Tibial nerve (tissue), 4 donors: ENCODE data around the gene CCN2. TPM values are rescaled to one million over a fixed set of nuclear protein-coding genes. Genes with fewer than 3 reads are reported as not detected.

Experiments
- DNase-seq, 2 donors: peaks; one replicate each; pipeline ENCODE4 v3.0.0-alpha.2; 2019; ENCODE audit warnings: low spot score in 2 of 2
- H3K27ac ChIP-seq, 4 donors: fragments of 200-600 bp; sonication (generic) in 3 of 4; one replicate each; pipeline ENCODE4 v1.5.1; 2017 to 2019; ENCODE audit warnings: mild to moderate bottlenecking in 1 of 4
- H3K27me3 ChIP-seq, 2 donors: fragments of 200-600 bp; sonication (generic) in 1 of 2; one replicate each; pipeline versions ENCODE4 v1.5.1 to v1.6.0; 2017 to 2019
- H3K36me3 ChIP-seq, 3 donors: fragments of 200-600 bp; sonication (generic); one replicate each; pipeline ENCODE4 v1.5.1; 2018 to 2019
- H3K4me1 ChIP-seq, 4 donors: fragments of 200-600 bp; sonication (generic) in 3 of 4; one replicate each; pipeline ENCODE4 v1.5.1; 2017 to 2019
- H3K4me3 ChIP-seq, 4 donors: fragments of 200-600 bp; sonication (generic) in 3 of 4; one replicate each; pipeline ENCODE4 v1.5.1; 2017 to 2019; ENCODE audit warnings: mild to moderate bottlenecking in 1 of 4, moderate library complexity in 1 of 4
- H3K9me3 ChIP-seq, 4 donors: fragments of 200-600 bp; sonication (generic) in 3 of 4; one replicate each; pipeline ENCODE4 v1.5.1; 2017 to 2019
- EP300 ChIP-seq, 2 donors: sonication (generic); formaldehyde crosslinking; IDR thresholded peaks; one replicate each; pipeline ENCODE4 v1.6.1; 2017; ENCODE audit warnings: antibody characterized with exemption in 2 of 2, mild to moderate bottlenecking in 1 of 2
- POLR2A ChIP-seq, 2 donors: fragments of 450-650 bp; IDR thresholded peaks; one replicate each; pipeline ENCODE4 v1.6.1; 2017; ENCODE audit warnings: antibody characterized with exemption in 2 of 2, mild to moderate bottlenecking in 2 of 2, moderate library complexity in 2 of 2
- WGBS, 2 donors: methylation state at CpG; one replicate each; pipeline ENCODE4 v1.1.5; 2018; 5-methylcytosine and 5-hydroxymethylcytosine counted together
- total RNA-seq, 4 donors: library from RNA; depleted of rRNA; stranded (reverse); fragments of >200 nt; gene quantifications; one replicate each; pipeline ENCODE4 v1.1.0, GENCODE V29; 2016
- TF ChIP-seq, protein P1 (sequence below), 5 experiments: fragments of 200-600 bp in 3 of 5; fragments of 450-650 bp in 2 of 5; sonication (generic) in 3 of 5; IDR thresholded peaks; one replicate each; pipeline ENCODE4 v1.5.1; 2016 to 2019; ENCODE audit warnings: antibody characterized with exemption in 5 of 5, mild to moderate bottlenecking in 3 of 5, moderate library complexity in 2 of 5

The CCN2 gene
- total RNA-seq, 4 donors from 2014 or later: 206 to 411 (median 307) TPM

DNA sequence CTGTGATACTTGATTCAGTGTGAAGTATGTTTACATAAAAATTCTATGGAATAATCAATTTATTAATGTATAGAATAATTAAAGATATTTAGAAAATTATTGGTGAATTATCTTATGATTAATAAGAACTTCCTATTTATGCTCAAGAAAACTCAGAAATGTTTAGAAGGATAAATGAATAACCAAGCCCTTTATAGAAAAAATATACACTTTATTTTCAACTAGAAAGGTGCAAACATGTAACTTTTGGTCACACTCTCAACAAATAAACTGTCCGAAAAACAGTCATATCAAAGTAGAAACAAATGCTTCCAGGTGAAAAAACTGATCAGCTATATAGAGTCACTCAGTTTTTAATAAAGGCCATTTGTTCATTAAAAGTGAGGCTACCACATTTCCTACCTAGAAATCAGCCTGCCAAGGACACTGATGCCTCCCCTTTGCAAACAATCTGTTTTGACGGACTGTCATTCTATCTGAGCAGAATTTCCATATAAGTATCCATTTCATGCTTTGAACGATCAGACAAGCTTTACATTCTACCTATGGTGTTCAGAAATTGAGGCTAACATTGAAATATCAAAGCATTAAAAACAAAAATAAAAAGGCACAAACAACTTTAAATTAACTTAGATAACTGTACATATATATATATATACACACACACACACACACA is 3.0 kb downstream of the CCN2 start:
- H3K27me3 ChIP-seq: no peaks in the 10 kb centered on the region

DNA sequence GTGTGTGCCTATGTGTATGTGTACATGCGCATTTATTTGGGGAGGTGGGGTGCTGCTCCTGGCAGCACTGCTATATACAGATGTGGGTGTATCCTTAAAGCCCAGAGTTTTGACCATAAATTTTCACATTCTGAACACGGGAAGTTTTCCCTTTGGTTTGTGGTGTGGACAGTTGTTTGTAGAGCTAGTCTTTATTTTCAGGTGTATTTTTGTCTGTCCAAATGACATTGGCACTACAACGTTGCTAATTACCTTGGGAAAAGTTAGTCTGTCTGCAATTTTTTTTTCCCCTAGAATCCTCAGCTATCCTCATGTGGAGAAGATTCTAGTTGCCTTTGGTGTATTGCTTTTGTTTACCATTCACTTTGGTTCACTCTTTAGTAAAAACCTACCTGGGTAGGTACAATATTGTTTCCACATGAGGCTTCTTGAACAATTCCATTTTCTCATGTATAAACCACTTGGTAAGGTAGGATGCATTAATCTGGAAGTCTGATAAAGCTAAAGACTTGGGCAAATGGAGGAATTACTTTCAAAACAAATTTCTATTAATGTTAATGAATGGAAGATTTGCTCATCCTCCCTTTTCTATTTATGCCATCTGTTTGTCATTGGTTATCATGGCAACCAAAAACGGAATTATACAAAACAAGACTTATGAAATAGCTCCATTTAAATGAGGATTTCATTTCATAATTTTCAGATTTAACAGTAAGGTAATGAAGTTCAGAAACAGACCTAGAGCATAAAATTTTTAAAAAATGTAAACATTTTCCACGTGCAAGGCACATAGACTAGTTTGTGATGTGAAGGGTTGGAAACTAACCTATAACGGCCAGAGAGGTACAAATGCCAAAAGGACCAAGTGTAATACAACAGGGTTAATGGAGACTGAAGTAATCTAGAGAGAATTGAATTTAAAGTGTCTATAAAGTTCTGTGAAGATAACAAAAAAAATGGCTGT is 3.9 kb downstream of the CCN2 start:
- Histone ChIP-seq H3K27me3 (no peaks in the 10 kb centered on the region), H3K4me1 (peaks cover 0 to 27% (median 2%) of the 10 kb centered on the region in 4 donors), H3K27ac (peak overlapping the region in 2 of 4 donors; percentile 58 to 95), H3K9me3 (no peaks in the 10 kb centered on the region), H3K4me3 (peak overlapping the region in 2 of 4 donors; percentile 78 to 96), H3K36me3 (no peaks in the 10 kb centered on the region)
- 64 to 68% methylated on average over 6 of the region's 6 CpGs for WGBS, 2 donors
- no peak for DNase-seq
- no peak for TF ChIP-seq POLR2A (IDR thresholded peaks at IDR 0.05)
- no peak for TF ChIP-seq EP300 (IDR thresholded peaks at IDR 0.05)
- TF ChIP-seq, protein P1, sequence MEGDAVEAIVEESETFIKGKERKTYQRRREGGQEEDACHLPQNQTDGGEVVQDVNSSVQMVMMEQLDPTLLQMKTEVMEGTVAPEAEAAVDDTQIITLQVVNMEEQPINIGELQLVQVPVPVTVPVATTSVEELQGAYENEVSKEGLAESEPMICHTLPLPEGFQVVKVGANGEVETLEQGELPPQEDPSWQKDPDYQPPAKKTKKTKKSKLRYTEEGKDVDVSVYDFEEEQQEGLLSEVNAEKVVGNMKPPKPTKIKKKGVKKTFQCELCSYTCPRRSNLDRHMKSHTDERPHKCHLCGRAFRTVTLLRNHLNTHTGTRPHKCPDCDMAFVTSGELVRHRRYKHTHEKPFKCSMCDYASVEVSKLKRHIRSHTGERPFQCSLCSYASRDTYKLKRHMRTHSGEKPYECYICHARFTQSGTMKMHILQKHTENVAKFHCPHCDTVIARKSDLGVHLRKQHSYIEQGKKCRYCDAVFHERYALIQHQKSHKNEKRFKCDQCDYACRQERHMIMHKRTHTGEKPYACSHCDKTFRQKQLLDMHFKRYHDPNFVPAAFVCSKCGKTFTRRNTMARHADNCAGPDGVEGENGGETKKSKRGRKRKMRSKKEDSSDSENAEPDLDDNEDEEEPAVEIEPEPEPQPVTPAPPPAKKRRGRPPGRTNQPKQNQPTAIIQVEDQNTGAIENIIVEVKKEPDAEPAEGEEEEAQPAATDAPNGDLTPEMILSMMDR (IDR thresholded peaks at IDR 0.05): no peak

More for the DNA sequence above, 3.0 kb downstream of the CCN2 start:
- Histone ChIP-seq H3K9me3 (no peaks in the 10 kb centered on the region), H3K4me1 (peaks cover 0 to 33% (median 2%) of the 10 kb centered on the region in 4 donors), H3K4me3 (peak overlapping the region; percentile 50 to 96 (median 66)), H3K27ac (peak overlapping the region; percentile 58 to 95 (median 76)), H3K36me3 (no peaks in the 10 kb centered on the region)
- no peak for DNase-seq
- WGBS, 2 donors: 61 to 68% methylated on average over 3 of the region's 3 CpGs
- TF ChIP-seq, protein P1 (IDR thresholded peaks at IDR 0.05): no peak
- TF ChIP-seq POLR2A (IDR thresholded peaks at IDR 0.05): no peak
- TF ChIP-seq EP300 (IDR thresholded peaks at IDR 0.05): no peak

DNA sequence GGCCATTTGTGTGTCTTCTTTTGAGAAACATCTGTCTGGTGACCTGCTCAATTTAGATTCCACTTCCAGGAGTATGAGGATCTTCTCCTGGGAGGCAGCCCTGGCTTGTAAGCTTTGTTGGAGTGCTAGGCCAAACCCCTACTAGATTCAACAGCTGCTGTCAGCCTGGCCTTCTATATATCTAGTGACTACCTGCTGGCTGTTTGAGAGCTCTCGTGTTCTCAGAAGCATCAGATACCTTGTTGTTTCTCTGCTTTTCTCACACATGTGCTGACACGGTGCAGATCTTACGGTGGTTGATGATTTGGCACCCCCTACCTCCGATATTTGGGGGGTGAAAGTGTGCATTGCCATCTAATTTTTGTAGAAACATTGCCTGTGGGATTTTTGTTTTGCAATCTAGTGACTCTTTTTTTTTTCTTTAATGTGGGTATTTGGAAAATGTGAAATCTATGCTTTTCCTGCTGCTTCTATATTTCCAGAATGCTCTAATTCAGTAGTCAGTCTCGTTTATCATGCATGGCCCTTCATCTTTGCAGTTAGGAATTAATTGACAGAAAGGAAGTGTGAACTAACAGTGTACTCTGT is 4.7 kb downstream of the CCN2 start:
- H3K27ac ChIP-seq: peak overlapping the region in 1 of 4 donors; percentile 39
- H3K4me1 ChIP-seq: peaks cover 0 to 19% (median 2%) of the 10 kb centered on the region in 4 donors
- no peaks in the 10 kb centered on the region for H3K9me3 ChIP-seq
- DNase-seq: no peak
- H3K27me3 ChIP-seq: no peaks in the 10 kb centered on the region
- H3K36me3 ChIP-seq: no peaks in the 10 kb centered on the region
- H3K4me3 ChIP-seq: no peak overlapping the region
- 86 to 88% methylated on average over 5 of the region's 5 CpGs for WGBS, 2 donors
- TF ChIP-seq EP300 (IDR thresholded peaks at IDR 0.05) (no peak), POLR2A (IDR thresholded peaks at IDR 0.05) (no peak)
- TF ChIP-seq, protein P1 (IDR thresholded peaks at IDR 0.05): no peak

DNA sequence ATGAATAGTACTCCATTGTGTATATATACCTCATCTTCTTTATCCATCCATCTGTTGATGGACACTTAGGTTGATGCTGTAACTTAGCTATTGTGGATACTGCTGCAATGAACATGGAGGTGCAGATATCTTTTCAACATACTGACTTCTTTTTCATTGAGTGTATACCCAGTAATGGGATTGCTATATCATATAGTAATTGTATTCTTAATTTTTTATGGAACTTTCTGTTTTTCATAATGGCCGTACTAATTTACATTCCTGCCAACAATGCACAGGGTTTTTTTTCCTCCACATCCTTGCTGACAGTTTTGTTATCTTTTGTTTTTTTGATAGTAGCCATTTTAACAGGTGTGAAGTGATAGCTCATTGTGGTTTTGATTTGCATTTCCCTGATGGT is 5.2 kb downstream of the CCN2 start:
- Histone ChIP-seq H3K27me3 (no peaks in the 10 kb centered on the region), H3K4me3 (no peak overlapping the region), H3K36me3 (no peaks in the 10 kb centered on the region), H3K9me3 (no peaks in the 10 kb centered on the region), H3K4me1 (peaks cover 0 to 18% (median 2%) of the 10 kb centered on the region in 4 donors), H3K27ac (no peak overlapping the region)
- DNase-seq: no peak
- TF ChIP-seq EP300 (IDR thresholded peaks at IDR 0.05) (no peak), POLR2A (IDR thresholded peaks at IDR 0.05) (no peak)
- TF ChIP-seq, protein P1 (IDR thresholded peaks at IDR 0.05): no peak
- 93 to 100% methylated on average over 1 of the region's 1 CpG for WGBS, 2 donors
